ENCODE data around the gene PAX5.

Gene PAX5

DNA sequence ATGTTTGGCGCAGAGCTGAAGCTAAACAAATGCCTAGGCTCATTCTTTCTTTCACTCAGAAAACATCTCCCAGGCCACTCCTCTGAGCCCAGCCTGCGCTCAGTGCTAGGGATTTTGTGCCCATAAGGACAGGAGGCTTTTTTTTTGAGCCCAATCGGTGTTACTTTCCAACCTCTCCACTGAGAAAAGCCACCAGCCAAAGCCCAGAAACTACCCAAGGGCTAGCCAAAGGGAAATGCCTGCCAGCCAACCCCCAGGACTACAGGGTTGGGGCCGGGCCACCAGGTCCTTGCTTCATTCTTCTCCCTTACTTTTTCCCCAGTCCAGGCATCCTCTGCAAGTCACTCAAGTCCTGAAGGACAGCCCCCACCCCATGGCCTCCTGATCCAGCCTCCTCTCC is 134.7 kb downstream of the PAX5 start:
- no peak overlapping the region for H3K4me3 Mint-ChIP-seq
- no peak overlapping the region for H3K27ac Mint-ChIP-seq
- H3K36me3 Mint-ChIP-seq (ENCODE audit: low read depth) = no peaks in the 10 kb centered on the region
- no peak for ATAC-seq
- no peaks in the 10 kb centered on the region for H3K9me3 Mint-ChIP-seq
- peaks cover 14% of the 10 kb centered on the region for H3K27me3 Mint-ChIP-seq
- no peak for DNase-seq
- peaks cover 11% of the 10 kb centered on the region for H3K4me1 Mint-ChIP-seq

DNA sequence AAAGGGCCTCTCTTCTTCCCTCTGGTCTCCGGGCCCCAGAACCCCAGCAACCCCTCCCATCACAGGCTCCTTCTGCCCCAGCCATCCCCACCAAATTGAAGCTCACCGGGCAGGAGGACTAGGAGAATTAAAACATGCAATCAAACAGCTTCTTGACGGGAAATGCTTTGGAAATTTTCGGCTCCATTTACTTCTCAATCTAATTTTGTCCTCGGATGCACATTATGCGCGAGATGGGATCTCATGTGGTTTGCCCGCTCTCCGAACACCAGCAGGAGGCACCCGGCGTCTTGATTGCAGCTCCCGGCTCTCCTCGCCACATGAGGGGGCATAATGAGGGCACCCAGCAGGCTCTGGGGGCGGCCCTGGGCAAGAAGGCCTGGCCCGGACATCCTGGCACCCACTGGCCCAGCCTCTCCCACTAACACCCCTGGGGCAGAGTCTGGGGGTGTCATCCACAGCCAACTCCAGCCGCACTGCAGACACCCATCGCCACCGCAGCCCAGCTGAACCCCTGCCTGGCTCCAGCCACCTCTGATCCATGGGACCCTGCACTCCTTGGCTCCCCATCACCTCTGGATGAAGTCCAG is 135.5 kb downstream of the PAX5 start:
- peaks cover 2% of the 10 kb centered on the region for H3K4me1 Mint-ChIP-seq
- no peaks in the 10 kb centered on the region for H3K9me3 Mint-ChIP-seq
- no peak for ATAC-seq
- H3K4me3 Mint-ChIP-seq = no peak overlapping the region
- H3K27ac Mint-ChIP-seq = no peak overlapping the region
- peaks cover 11% of the 10 kb centered on the region for H3K27me3 Mint-ChIP-seq
- no peak for DNase-seq
- H3K36me3 Mint-ChIP-seq (ENCODE audit: low read depth) = no peaks in the 10 kb centered on the region

DNA sequence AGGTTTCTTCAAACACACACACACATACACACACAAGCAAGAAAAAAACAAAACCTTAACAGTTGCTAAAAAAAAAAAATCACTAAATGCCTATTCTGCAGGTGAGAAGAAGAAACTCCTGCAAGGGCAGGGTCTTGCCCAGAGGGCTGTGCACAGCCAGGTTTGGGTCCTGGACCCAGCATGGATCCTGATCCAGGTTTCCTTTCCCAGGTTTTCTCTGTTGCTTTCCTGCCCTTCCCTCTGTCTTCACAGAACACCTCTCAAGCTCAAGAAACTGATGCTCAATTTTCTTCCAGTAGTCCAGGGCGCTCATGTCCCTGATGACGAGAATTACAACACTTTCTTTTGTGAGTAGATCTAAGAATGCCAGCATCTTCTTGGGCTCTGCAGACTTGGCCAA is 136.6 kb downstream of the PAX5 start:
- Mint-ChIP-seq H3K36me3 (ENCODE audit: low read depth) (no peaks in the 10 kb centered on the region), H3K9me3 (no peaks in the 10 kb centered on the region), H3K27ac (no peak overlapping the region), H3K4me3 (no peak overlapping the region), H3K4me1 (no peaks in the 10 kb centered on the region), H3K27me3 (peaks cover 11% of the 10 kb centered on the region)
- no peak for DNase-seq
- ATAC-seq = no peak

DNA sequence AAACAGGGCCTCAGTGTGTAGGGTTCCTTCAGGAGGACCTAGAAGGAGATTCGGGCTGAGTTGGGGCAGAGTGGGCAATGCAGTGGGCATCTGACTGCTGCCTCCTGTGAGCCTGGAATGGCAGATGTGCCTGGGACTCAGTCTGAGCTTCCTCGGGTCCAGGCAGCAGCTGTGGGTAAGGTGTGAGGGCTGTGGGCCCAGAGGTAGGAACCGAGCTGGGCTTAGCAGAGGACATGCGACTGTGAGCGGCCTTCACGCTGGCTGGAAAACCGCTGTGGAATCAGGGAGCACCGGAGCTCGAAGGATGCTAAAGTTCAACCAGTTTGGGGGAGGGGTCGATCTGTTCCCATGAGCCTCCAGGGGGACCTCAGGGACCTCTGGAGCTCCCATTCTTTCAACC is 137.0 kb downstream of the PAX5 start:
- Mint-ChIP-seq H3K27ac (no peak overlapping the region), H3K4me3 (no peak overlapping the region), H3K27me3 (peaks cover 11% of the 10 kb centered on the region), H3K4me1 (no peaks in the 10 kb centered on the region), H3K36me3 (ENCODE audit: low read depth) (no peaks in the 10 kb centered on the region), H3K9me3 (no peaks in the 10 kb centered on the region)
- DNase-seq (no peak), ATAC-seq (no peak)

DNA sequence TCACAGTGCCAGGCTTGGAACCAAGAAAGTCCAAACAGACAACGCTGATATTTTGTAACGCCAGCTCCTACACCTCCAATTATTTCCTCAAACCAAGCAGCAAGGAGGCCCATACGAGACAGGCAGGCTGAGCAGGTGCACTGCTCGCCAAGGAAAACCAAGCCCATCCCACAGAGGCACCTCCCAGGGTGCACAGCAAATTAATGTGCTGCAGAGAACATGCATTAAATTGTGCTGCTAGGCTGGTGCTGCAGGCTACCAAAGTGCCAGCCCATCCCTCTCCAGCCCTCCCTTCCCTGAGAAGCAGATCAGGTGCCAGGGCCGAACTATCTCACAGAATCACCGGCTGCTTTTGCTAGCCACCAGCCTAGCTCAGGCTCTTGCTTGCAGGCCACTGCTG is 137.8 kb downstream of the PAX5 start:
- no peaks in the 10 kb centered on the region for H3K9me3 Mint-ChIP-seq
- H3K4me1 Mint-ChIP-seq = no peaks in the 10 kb centered on the region
- no peak overlapping the region for H3K27ac Mint-ChIP-seq

DNA sequence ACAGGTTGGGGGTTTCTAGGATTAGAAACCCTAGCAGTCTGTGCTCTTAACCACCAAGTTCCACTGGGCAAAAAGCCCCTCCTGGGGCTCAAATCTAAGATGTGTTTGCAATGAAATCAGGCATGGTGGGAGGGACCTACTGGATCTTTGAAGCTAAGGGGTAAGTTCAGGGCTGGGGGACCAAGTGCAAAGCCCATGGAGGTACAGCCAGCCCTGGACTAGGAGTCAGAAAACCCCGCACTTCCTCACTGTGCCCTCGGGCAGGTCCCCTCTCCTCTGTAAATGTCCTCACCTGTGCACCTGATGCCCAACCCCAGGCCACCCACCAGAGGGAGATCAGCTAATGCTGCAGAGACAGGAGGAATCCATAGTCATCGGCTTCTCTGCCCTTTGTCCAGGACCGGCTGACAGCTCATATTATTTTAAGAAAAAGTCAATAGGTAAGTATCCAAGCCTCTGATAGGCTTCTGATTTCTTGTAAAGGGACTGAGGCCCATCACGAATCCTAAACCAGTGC is 138.3 kb downstream of the PAX5 start:
- Mint-ChIP-seq H3K27ac (no peak overlapping the region), H3K36me3 (ENCODE audit: low read depth) (no peaks in the 10 kb centered on the region), H3K9me3 (no peaks in the 10 kb centered on the region), H3K4me1 (no peaks in the 10 kb centered on the region), H3K4me3 (no peak overlapping the region), H3K27me3 (peaks cover 11% of the 10 kb centered on the region)
- DNase-seq (no peak), ATAC-seq (no peak)

More for the DNA sequence above, 137.8 kb downstream of the PAX5 start:
- Mint-ChIP-seq H3K27me3 (peaks cover 11% of the 10 kb centered on the region), H3K36me3 (ENCODE audit: low read depth) (no peaks in the 10 kb centered on the region), H3K4me3 (no peak overlapping the region)
- no peak for ATAC-seq
- DNase-seq = no peak

DNA sequence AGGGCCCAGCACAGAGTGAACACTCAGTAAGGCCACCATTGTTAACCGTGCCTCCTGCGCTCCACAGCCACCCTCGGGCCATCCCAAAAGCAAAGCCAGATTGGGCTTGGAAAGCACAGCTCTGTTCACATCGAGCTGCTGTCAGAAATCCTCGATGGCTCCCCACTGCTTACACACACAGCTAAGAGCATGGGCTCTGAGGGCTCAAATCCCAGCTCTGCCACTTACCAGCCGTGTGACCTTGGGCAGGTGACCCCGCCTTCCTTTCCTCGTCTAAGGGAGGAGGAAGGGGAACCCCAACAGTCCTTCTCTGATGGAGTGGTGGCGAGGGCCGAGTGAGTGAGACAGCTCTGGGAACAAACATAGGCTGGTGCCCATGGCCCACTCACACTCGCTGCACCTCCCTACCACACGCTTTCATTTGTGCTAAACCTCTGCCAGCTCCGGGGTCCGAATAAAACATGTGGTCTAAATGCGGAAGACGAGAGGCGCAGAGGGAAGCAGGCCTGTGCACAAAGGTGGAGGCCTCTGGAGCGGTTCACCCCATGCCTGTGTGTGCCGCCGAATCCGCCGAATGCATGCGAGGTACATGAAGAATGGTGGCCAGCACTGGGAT is 139.3 kb downstream of the PAX5 start:
- DNase-seq = no peak
- peaks cover 8% of the 10 kb centered on the region for H3K27me3 Mint-ChIP-seq
- no peak overlapping the region for H3K27ac Mint-ChIP-seq
- H3K4me3 Mint-ChIP-seq = no peak overlapping the region
- ATAC-seq = no peak
- H3K4me1 Mint-ChIP-seq = no peaks in the 10 kb centered on the region
- no peaks in the 10 kb centered on the region for H3K36me3 Mint-ChIP-seq (ENCODE audit: low read depth)
- H3K9me3 Mint-ChIP-seq = no peaks in the 10 kb centered on the region

DNA sequence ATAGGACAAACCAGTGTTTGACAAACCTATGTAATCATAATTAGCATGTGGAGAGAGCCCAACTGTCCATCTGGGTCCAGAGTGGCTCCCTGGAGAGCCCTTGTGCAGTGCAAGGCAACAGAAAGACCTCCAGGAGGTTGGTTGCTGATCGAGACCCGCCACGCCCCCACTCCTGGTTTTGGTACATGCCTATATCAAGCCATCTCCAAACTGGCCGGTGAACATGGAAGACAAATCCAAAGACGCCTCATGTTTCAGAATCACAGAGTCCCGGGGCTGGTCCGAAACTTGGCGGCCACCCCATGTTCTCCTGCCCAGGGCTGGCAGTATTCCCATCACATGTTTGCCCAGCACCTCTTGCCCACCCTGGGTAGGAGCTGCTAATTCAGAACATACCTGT is 140.2 kb downstream of the PAX5 start:
- no peak overlapping the region for H3K4me3 Mint-ChIP-seq
- no peaks in the 10 kb centered on the region for H3K9me3 Mint-ChIP-seq
- H3K36me3 Mint-ChIP-seq (ENCODE audit: low read depth) = no peaks in the 10 kb centered on the region
- H3K27me3 Mint-ChIP-seq = peaks cover 5% of the 10 kb centered on the region
- H3K27ac Mint-ChIP-seq = no peak overlapping the region
- no peaks in the 10 kb centered on the region for H3K4me1 Mint-ChIP-seq
- no peak for DNase-seq
- ATAC-seq = no peak

DNA sequence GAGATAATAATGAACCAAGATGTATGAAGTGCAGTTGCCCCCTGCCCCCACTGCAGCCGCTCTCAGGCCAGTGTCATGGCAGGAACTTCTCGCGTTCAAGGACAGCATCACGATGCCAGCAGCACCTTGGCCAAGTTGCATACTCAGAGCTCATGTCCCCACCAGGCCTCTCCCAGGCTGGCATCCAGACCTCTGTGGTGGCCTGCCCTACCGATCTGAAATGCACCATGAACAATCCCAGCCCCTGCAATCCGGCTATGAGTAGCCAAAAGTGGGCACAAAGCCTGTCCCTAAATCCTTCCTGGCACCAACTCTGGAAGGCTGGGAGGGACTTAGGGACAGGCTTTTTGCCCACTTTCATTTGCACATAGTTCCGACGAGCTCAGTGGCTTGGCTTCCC is 140.9 kb downstream of the PAX5 start:
- DNase-seq (no peak), ATAC-seq (no peak)
- no peaks in the 10 kb centered on the region for H3K9me3 Mint-ChIP-seq
- H3K27me3 Mint-ChIP-seq = peaks cover 5% of the 10 kb centered on the region
- H3K27ac Mint-ChIP-seq = no peak overlapping the region
- H3K4me3 Mint-ChIP-seq = no peak overlapping the region
- no peaks in the 10 kb centered on the region for H3K36me3 Mint-ChIP-seq (ENCODE audit: low read depth)
- H3K4me1 Mint-ChIP-seq = no peaks in the 10 kb centered on the region

DNA sequence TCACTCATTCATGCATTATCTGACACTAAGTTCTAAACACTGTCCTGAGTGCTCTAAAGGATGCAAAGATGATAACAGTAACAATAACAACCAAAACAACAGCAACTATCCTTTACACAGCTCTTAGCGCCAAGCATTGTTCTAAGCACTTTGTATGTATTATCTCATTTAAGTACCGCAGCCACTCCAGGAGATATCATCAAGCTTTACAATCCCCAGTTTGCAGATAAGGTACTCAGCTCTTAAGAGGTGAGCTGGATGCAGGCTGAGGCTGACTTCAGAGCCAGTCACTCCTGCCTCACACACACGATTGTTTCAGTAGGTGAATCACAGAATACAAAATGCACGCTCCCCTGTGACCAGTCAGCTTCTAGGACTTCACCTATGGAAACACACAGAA is 141.8 kb downstream of the PAX5 start:
- Mint-ChIP-seq H3K27me3 (peaks cover 4% of the 10 kb centered on the region), H3K27ac (no peak overlapping the region), H3K9me3 (no peaks in the 10 kb centered on the region), H3K36me3 (ENCODE audit: low read depth) (no peaks in the 10 kb centered on the region), H3K4me3 (no peak overlapping the region), H3K4me1 (no peaks in the 10 kb centered on the region)
- ATAC-seq (no peak), DNase-seq (no peak)

DNA sequence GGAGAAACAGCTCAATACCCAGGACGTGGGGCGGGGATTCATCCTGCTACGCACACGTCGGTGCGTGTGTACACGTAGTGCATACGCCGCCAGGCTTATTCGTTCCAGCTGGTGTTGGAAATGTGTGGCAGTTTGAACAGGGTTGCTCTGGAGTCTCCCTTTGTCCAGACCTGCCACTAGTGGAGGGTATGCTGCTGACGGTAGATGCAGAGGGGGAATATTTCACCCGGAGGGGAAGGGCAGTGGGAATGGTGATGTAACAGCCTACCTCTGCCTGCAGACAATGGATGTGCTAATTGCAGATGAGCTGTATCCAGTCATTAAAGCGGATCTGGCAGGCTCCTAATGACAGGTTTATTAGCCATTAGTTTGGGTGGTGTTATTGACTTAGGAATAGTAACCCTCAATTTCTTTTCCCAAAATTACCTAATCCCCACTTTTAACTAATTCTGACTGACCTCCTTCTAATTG is 142.7 kb downstream of the PAX5 start:
- Mint-ChIP-seq H3K27ac (no peak overlapping the region), H3K4me1 (no peaks in the 10 kb centered on the region), H3K27me3 (peaks cover 2% of the 10 kb centered on the region), H3K36me3 (ENCODE audit: low read depth) (no peaks in the 10 kb centered on the region), H3K4me3 (no peak overlapping the region), H3K9me3 (no peaks in the 10 kb centered on the region)
- ATAC-seq (no peak), DNase-seq (no peak)

DNA sequence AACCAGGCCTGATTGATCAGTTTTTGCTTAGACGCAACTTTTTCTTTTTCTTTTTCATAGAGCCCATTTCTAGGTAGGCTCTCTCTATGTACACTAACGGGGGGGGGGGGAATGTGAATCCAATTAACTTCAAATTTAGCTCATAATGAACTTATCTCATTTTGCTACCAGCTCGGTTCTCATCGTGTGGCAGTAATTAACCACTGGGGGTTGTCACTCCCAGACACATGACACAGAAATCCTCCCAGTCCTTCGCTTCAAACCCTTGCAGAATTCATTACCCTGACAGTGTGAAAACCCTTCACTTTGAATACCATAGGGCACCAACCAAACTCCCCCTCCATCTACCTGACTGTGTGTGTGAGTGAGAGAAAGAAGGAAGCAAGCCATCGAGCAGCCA is 144.2 kb downstream of the PAX5 start:
- Mint-ChIP-seq H3K4me1 (no peaks in the 10 kb centered on the region), H3K27ac (no peak overlapping the region), H3K27me3 (peaks cover 4% of the 10 kb centered on the region), H3K36me3 (ENCODE audit: low read depth) (no peaks in the 10 kb centered on the region), H3K9me3 (no peaks in the 10 kb centered on the region), H3K4me3 (no peak overlapping the region)
- ATAC-seq (no peak), DNase-seq (no peak)

DNA sequence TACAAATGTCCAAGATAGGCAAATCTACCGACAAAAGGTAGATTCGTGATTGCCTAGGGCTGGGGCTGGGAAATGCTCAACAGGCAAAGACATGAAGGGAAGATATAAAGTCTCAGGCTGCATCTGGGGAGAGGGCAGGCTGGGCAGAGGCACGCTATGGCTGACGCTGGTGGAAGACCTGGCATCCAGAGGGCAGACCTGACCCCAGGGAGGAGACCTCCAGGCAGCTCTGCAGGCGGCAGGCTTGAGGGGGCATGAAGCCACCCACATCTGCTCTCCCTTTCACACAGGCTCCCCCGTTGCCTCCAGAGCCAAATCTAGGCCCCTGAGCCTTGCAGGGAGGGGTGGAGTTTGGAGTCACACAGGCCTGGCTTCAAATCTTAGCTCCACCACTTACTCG is 145.5 kb downstream of the PAX5 start:
- Mint-ChIP-seq H3K36me3 (ENCODE audit: low read depth) (no peaks in the 10 kb centered on the region), H3K4me1 (no peaks in the 10 kb centered on the region), H3K9me3 (no peaks in the 10 kb centered on the region), H3K27ac (no peak overlapping the region), H3K4me3 (no peak overlapping the region), H3K27me3 (peaks cover 6% of the 10 kb centered on the region)
- DNase-seq = no peak
- ATAC-seq = no peak

DNA sequence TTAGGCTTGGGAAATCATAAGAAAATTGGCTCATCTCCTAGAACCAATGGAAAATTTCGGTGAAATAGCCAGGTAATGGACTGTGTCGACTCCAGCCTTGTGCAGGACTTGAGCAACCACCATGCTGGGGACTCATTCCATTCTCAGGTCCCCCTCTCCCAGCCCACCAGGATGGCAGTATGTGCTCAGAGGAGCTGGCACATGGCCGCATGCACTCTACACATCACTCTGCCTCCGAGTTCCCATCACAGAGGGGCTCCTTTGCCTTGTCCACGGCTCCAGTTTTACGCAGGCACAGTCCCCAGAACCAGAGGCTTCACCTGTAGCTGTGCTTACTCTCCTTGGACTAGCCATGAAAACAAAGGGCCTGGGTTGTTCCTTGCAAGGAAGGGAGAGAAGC is 149.3 kb downstream of the PAX5 start:
- Mint-ChIP-seq H3K4me3 (no peak overlapping the region), H3K4me1 (no peaks in the 10 kb centered on the region), H3K27me3 (peaks cover 10% of the 10 kb centered on the region), H3K36me3 (ENCODE audit: low read depth) (no peaks in the 10 kb centered on the region), H3K27ac (no peak overlapping the region), H3K9me3 (no peaks in the 10 kb centered on the region)
- ATAC-seq = no peak
- no peak for DNase-seq

DNA sequence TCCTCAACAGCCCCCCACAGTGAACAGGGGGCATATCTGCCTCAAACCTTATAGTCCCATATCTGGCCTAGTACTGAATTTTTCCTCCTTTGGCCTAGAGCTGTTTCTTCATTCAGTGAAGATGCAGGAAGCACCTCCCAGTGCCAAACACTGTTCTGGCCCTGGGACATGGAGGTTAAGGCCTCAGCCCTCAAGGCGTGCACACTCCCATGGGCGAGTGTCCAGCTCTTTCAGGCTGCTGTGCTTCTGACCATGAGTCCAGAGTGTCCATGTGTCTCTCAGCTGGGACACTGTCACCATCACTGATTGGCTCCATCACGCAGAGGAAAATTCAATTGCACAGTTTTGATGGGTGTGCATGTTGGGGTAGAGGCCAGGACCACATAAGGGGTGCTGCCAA is 151.5 kb downstream of the PAX5 start:
- no peak overlapping the region for H3K4me3 Mint-ChIP-seq
- peaks cover 5% of the 10 kb centered on the region for H3K4me1 Mint-ChIP-seq
- H3K36me3 Mint-ChIP-seq (ENCODE audit: low read depth) = no peaks in the 10 kb centered on the region
- H3K27ac Mint-ChIP-seq = no peak overlapping the region
- ATAC-seq (no peak), DNase-seq (no peak)
- peaks cover 8% of the 10 kb centered on the region for H3K27me3 Mint-ChIP-seq
- H3K9me3 Mint-ChIP-seq = no peaks in the 10 kb centered on the region

Data from activated naive CD8-positive, alpha-beta T cell treated with anti-CD3 and anti-CD28 coated beads, Interleukin-2, amount 50 U/mL, for 24 hours (primary cell).